ENCODE measurements around the gene PGBD1.

Gene PGBD1

GRCh38 chr6:28281288-28282064 lies at the start of gene PGBD1:
PGBD1 (plus strand) TSS chr6:28281572; CDS start chr6:28283814, 2,242 bp downstream.
- no peak within 1 kb of the TSS for H3K27ac Mint-ChIP-seq

GRCh38 chr6:28232785-28233184 lies 48.6 kb upstream of the PGBD1 start:
- no peak overlapping the region for H3K27ac Mint-ChIP-seq
- no peaks in the 10 kb centered on the region for H3K27me3 Mint-ChIP-seq
- H3K36me3 Mint-ChIP-seq (ENCODE audit: low read depth), result peaks cover 18% of the 10 kb centered on the region
- no peaks in the 10 kb centered on the region for H3K9me3 Mint-ChIP-seq
- H3K4me3 Mint-ChIP-seq, result no peak overlapping the region
- no peaks in the 10 kb centered on the region for H3K4me1 Mint-ChIP-seq (ENCODE audit: low read depth)

More at GRCh38 chr6:28281288-28282064, at the start of gene PGBD1:
- Mint-ChIP-seq H3K36me3 (ENCODE audit: low read depth) (peaks cover 46% of the 10 kb centered on the region), H3K4me3 (peak within 1 kb of the TSS; percentile 84), H3K4me1 (ENCODE audit: low read depth) (peaks cover 10% of the 10 kb centered on the region), H3K27me3 (peaks cover 24% of the 10 kb centered on the region), H3K9me3 (no peaks in the 10 kb centered on the region)

GRCh38 chr6:28235912-28236452 lies 45.4 kb upstream of the PGBD1 start:
- Mint-ChIP-seq H3K9me3 (no peaks in the 10 kb centered on the region), H3K4me3 (no peak overlapping the region), H3K27ac (no peak overlapping the region), H3K4me1 (ENCODE audit: low read depth) (no peaks in the 10 kb centered on the region), H3K36me3 (ENCODE audit: low read depth) (peaks cover 8% of the 10 kb centered on the region), H3K27me3 (no peaks in the 10 kb centered on the region)

- H3K27ac Mint-ChIP-seq, result no peak overlapping the region
- H3K4me1 Mint-ChIP-seq (ENCODE audit: low read depth), result no peaks in the 10 kb centered on the region
- peaks cover 17% of the 10 kb centered on the region for H3K36me3 Mint-ChIP-seq (ENCODE audit: low read depth)
- no peak overlapping the region for H3K4me3 Mint-ChIP-seq
- H3K9me3 Mint-ChIP-seq, result no peaks in the 10 kb centered on the region
- H3K27me3 Mint-ChIP-seq, result no peaks in the 10 kb centered on the region
Measured at GRCh38 chr6:28239636-28240035, 41.7 kb upstream of the PGBD1 start.

- H3K36me3 Mint-ChIP-seq (ENCODE audit: low read depth), result peaks cover 23% of the 10 kb centered on the region
- no peak overlapping the region for H3K27ac Mint-ChIP-seq
- no peaks in the 10 kb centered on the region for H3K27me3 Mint-ChIP-seq
- H3K4me3 Mint-ChIP-seq, result no peak overlapping the region
- H3K4me1 Mint-ChIP-seq (ENCODE audit: low read depth), result no peaks in the 10 kb centered on the region
- H3K9me3 Mint-ChIP-seq, result no peaks in the 10 kb centered on the region
Measured at GRCh38 chr6:28240471-28240870, 40.9 kb upstream of the PGBD1 start.

- Mint-ChIP-seq H3K9me3 (no peaks in the 10 kb centered on the region), H3K4me3 (no peak overlapping the region), H3K4me1 (ENCODE audit: low read depth) (no peaks in the 10 kb centered on the region), H3K27ac (no peak overlapping the region), H3K27me3 (no peaks in the 10 kb centered on the region), H3K36me3 (ENCODE audit: low read depth) (peaks cover 44% of the 10 kb centered on the region)
Measured at GRCh38 chr6:28243946-28244345, 37.4 kb upstream of the PGBD1 start.

GRCh38 chr6:28245206-28245941 lies 36.0 kb upstream of the PGBD1 start:
- H3K27me3 Mint-ChIP-seq, result no peaks in the 10 kb centered on the region
- H3K4me3 Mint-ChIP-seq, result no peak overlapping the region
- peaks cover 10% of the 10 kb centered on the region for H3K4me1 Mint-ChIP-seq (ENCODE audit: low read depth)
- no peaks in the 10 kb centered on the region for H3K9me3 Mint-ChIP-seq
- peaks cover 50% of the 10 kb centered on the region for H3K36me3 Mint-ChIP-seq (ENCODE audit: low read depth)
- H3K27ac Mint-ChIP-seq, result no peak overlapping the region

GRCh38 chr6:28248916-28249315 lies 32.5 kb upstream of the PGBD1 start:
- Mint-ChIP-seq H3K4me1 (ENCODE audit: low read depth) (peaks cover 36% of the 10 kb centered on the region), H3K9me3 (no peaks in the 10 kb centered on the region), H3K27ac (no peak overlapping the region), H3K27me3 (no peaks in the 10 kb centered on the region), H3K4me3 (no peak overlapping the region), H3K36me3 (ENCODE audit: low read depth) (peaks cover 39% of the 10 kb centered on the region)

- peaks cover 36% of the 10 kb centered on the region for H3K4me1 Mint-ChIP-seq (ENCODE audit: low read depth)
- H3K36me3 Mint-ChIP-seq (ENCODE audit: low read depth), result peaks cover 24% of the 10 kb centered on the region
- no peaks in the 10 kb centered on the region for H3K9me3 Mint-ChIP-seq
- no peaks in the 10 kb centered on the region for H3K27me3 Mint-ChIP-seq
- H3K4me3 Mint-ChIP-seq, result peak overlapping the region; percentile 98
- H3K27ac Mint-ChIP-seq, result no peak overlapping the region
Measured at GRCh38 chr6:28250747-28251146, 30.6 kb upstream of the PGBD1 start.

GRCh38 chr6:28251661-28252008 lies 29.7 kb upstream of the PGBD1 start:
- Mint-ChIP-seq H3K27ac (peak overlapping the region; percentile 96), H3K36me3 (ENCODE audit: low read depth) (peaks cover 17% of the 10 kb centered on the region), H3K4me3 (peak overlapping the region; percentile 98), H3K27me3 (no peaks in the 10 kb centered on the region), H3K9me3 (no peaks in the 10 kb centered on the region), H3K4me1 (ENCODE audit: low read depth) (peaks cover 36% of the 10 kb centered on the region)

GRCh38 chr6:28252009-28252975 lies 29.1 kb upstream of the PGBD1 start, which contains the start of gene ZKSCAN4:
ZKSCAN4 (minus strand) TSS chr6:28252269; CDS start chr6:28251980, 289 bp downstream.
- Mint-ChIP-seq H3K4me3 (peak within 1 kb of the TSS; percentile 98), H3K36me3 (ENCODE audit: low read depth) (peaks cover 11% of the 10 kb centered on the region), H3K9me3 (no peaks in the 10 kb centered on the region), H3K27ac (peak within 1 kb of the TSS; percentile 96), H3K27me3 (no peaks in the 10 kb centered on the region), H3K4me1 (ENCODE audit: low read depth) (peaks cover 36% of the 10 kb centered on the region)

GRCh38 chr6:28254121-28254519 lies 27.3 kb upstream of the PGBD1 start:
- Mint-ChIP-seq H3K27me3 (peaks cover 3% of the 10 kb centered on the region), H3K4me3 (no peak overlapping the region), H3K27ac (no peak overlapping the region), H3K4me1 (ENCODE audit: low read depth) (peaks cover 41% of the 10 kb centered on the region), H3K9me3 (peaks cover 7% of the 10 kb centered on the region), H3K36me3 (ENCODE audit: low read depth) (peaks cover 11% of the 10 kb centered on the region)

- peaks cover 5% of the 10 kb centered on the region for H3K36me3 Mint-ChIP-seq (ENCODE audit: low read depth)
- H3K4me1 Mint-ChIP-seq (ENCODE audit: low read depth), result peaks cover 19% of the 10 kb centered on the region
- H3K9me3 Mint-ChIP-seq, result peaks cover 17% of the 10 kb centered on the region
- no peak overlapping the region for H3K4me3 Mint-ChIP-seq
- peaks cover 7% of the 10 kb centered on the region for H3K27me3 Mint-ChIP-seq
- no peak overlapping the region for H3K27ac Mint-ChIP-seq
Measured at GRCh38 chr6:28257042-28257441, 24.3 kb upstream of the PGBD1 start.
